GM23338 (cell line): ENCODE measurements around the gene DENND5B. TPM values are rescaled to one million over a fixed set of nuclear protein-coding genes. Genes with fewer than 3 reads are reported as not detected.

Source experiments
- ATAC-seq: fragments of 200-7000 bp; cut with Tn5 transposase; 3 replicates; pipeline ENCODE4 v1.9.1; 2020
- DNase-seq: peaks from one replicate; pipeline ENCODE4 v3.0.0-alpha.2; 2015; ENCODE audit warnings: low spot score
- H2AFZ ChIP-seq: fragments of 200-600 bp; sonication (generic); 2 replicates; pipeline ENCODE4 v1.8.0; 2016; ENCODE audit warnings: antibody characterized with exemption, mild to moderate bottlenecking, moderate library complexity
- H3F3A ChIP-seq: fragments of 200-600 bp; sonication (generic); replicated peaks from 2 replicates; pipeline ENCODE4 v1.8.0; 2017; ENCODE audit warnings: antibody characterized with exemption, mixed run types, low read depth
- H3K27ac ChIP-seq: fragments of 200-600 bp; sonication (generic); 2 replicates; pipeline ENCODE4 v1.6.1; 2016; ENCODE audit warnings: low read depth
- H3K27me3 ChIP-seq: fragments of 200-600 bp; sonication (generic); 2 replicates; pipeline ENCODE4 v1.8.0; 2016; ENCODE audit warnings: mild to moderate bottlenecking, mixed run types, moderate library complexity; ENCODE audit not compliant: insufficient read depth
- H3K36me3 ChIP-seq: fragments of 200-600 bp; sonication (generic); 2 replicates; pipeline ENCODE4 v1.8.0; 2016; ENCODE audit warnings: mild to moderate bottlenecking; ENCODE audit not compliant: insufficient read depth
- H3K4me1 ChIP-seq: fragments of 200-600 bp; sonication (generic); 2 replicates; pipeline ENCODE4 v1.8.0; 2016; ENCODE audit warnings: mild to moderate bottlenecking, moderate library complexity; ENCODE audit not compliant: insufficient read depth
- H3K4me2 ChIP-seq: fragments of 200-600 bp; sonication (generic); 2 replicates; pipeline ENCODE4 v1.7.1; 2017; ENCODE audit warnings: mixed run types
- H3K4me3 ChIP-seq: fragments of 200-600 bp; sonication (generic); 2 replicates; pipeline ENCODE4 v1.6.1; 2016; ENCODE audit warnings: mixed run types
- H3K79me2 ChIP-seq: fragments of 200-600 bp; sonication (generic); replicated peaks from 2 replicates; pipeline ENCODE4 v1.8.0; 2017; ENCODE audit warnings: mild to moderate bottlenecking; ENCODE audit not compliant: insufficient read depth
- H3K9me2 ChIP-seq: fragments of 200-600 bp; sonication (generic); 2 replicates; pipeline ENCODE4 v1.8.0; 2017; ENCODE audit not compliant: insufficient read depth
- H4K20me1 ChIP-seq: fragments of 200-600 bp; sonication (generic); replicated peaks from 2 replicates; pipeline ENCODE4 v1.8.0; 2017; ENCODE audit warnings: mild to moderate bottlenecking; ENCODE audit not compliant: insufficient read depth
- H3K27ac Mint-ChIP-seq: 2 replicates; pipeline ENCODE4 v1.8.0; 2020; ENCODE audit warnings: inconsistent platforms, mild to moderate bottlenecking, moderate library complexity, mixed read lengths
- H3K27me3 Mint-ChIP-seq: 3 replicates; pipeline ENCODE4 v1.8.0; 2022; ENCODE audit warnings: low read depth, mild to moderate bottlenecking, moderate library complexity, mixed read lengths, inconsistent platforms; ENCODE audit not compliant: insufficient read depth, poor library complexity
- H3K36me3 Mint-ChIP-seq: 3 replicates; pipeline ENCODE4 v1.8.0; 2021; ENCODE audit warnings: low read depth, mild to moderate bottlenecking, inconsistent platforms, moderate library complexity, mixed read lengths
- H3K4me1 Mint-ChIP-seq: 3 replicates; pipeline ENCODE4 v1.8.0; 2020; ENCODE audit warnings: mild to moderate bottlenecking, inconsistent platforms, mixed read lengths
- H3K4me3 Mint-ChIP-seq: 3 replicates; pipeline ENCODE4 v1.8.0; 2021; ENCODE audit warnings: moderate library complexity, mild to moderate bottlenecking, inconsistent platforms, mixed read lengths
- H3K9me3 Mint-ChIP-seq: 3 replicates; pipeline ENCODE4 v1.8.0; 2020; ENCODE audit warnings: moderate library complexity, mild to moderate bottlenecking, inconsistent platforms, mixed read lengths
- CREB1 ChIP-seq: fragments of 250-450 bp; sonication (Bioruptor Pico); IDR thresholded peaks from 2 replicates; pipeline ENCODE4 v1.5.0; 2020; ENCODE audit warnings: low read depth, mild to moderate bottlenecking, moderate library complexity
- CTCF ChIP-seq, 2 experiments: fragments of 200-600 bp in 1 of 2; sonication (generic) in 1 of 2; conservative IDR thresholded peaks; 2 replicates each; pipeline versions ENCODE4 v1.5.1 to v1.6.1; 2016 to 2017; ENCODE audit warnings: antibody characterized with exemption in 2 of 2, low read depth in 2 of 2, mild to moderate bottlenecking in 2 of 2, moderate library complexity in 1 of 2
- EZH2 ChIP-seq: fragments of 200-600 bp; sonication (generic); IDR thresholded peaks from one replicate; pipeline ENCODE4 v1.8.0; 2017; ENCODE audit warnings: antibody characterized with exemption, mild to moderate bottlenecking, low read depth; ENCODE audit not compliant: unreplicated experiment
- EZH2phosphoT487 ChIP-seq: fragments of 200-600 bp; sonication (generic); IDR thresholded peaks from one replicate; pipeline ENCODE4 v1.8.1; 2018; ENCODE audit warnings: antibody characterized with exemption; ENCODE audit not compliant: unreplicated experiment
- JUNB ChIP-seq: IDR thresholded peaks from one replicate; pipeline ENCODE4 v1.6.1; 2016; ENCODE audit warnings: antibody characterized with exemption; ENCODE audit not compliant: unreplicated experiment
- NANOG ChIP-seq: IDR thresholded peaks from 2 replicates; pipeline ENCODE4 v1.6.1; 2016; ENCODE audit warnings: antibody characterized with exemption, borderline replicate concordance
- POLR2AphosphoS5 ChIP-seq: IDR thresholded peaks from 2 replicates; pipeline ENCODE4 v1.6.1; 2016; ENCODE audit warnings: antibody characterized with exemption, low read depth
- REST ChIP-seq: IDR thresholded peaks from one replicate; pipeline ENCODE4 v1.6.1; 2018; ENCODE audit warnings: antibody characterized with exemption; ENCODE audit not compliant: unreplicated experiment
- STAT1 ChIP-seq: IDR thresholded peaks from one replicate; pipeline ENCODE4 v1.6.1; 2016; ENCODE audit warnings: antibody characterized with exemption; ENCODE audit not compliant: unreplicated experiment
- ZNF331 ChIP-seq: fragments of 250-450 bp; sonication (Bioruptor Pico); IDR thresholded peaks from 2 replicates; pipeline ENCODE4 v1.5.0; 2020; ENCODE audit warnings: low read depth, mild to moderate bottlenecking, moderate library complexity
- polyA plus RNA-seq: library from polyadenylated mRNA; unstranded; fragments of >200 nt; fragmentation: Nextera tagmentation; extraction: Ambion mirVana; gene quantifications from 2 replicates; pipeline ENCODE4 v1.2.1, GENCODE V29; 2016
- total RNA-seq: library from RNA; depleted of rRNA; stranded (reverse); fragments of >200 nt; shearing (Covaris generic); gene quantifications from 2 replicates; pipeline ENCODE4 v1.2.3, GENCODE V29; 2014

The DENND5B gene
- total and polyA plus RNA-seq, 2 experiments from 2014 or later: 6.5 to 17.2 TPM

GRCh38 chr12:31524791-31525495, 66.0 kb downstream of the DENND5B start:
- Histone ChIP-seq H3K36me3 (no peaks in the 10 kb centered on the region), H3K79me2 (peaks cover 21% of the 10 kb centered on the region; the same call in 1 of the 2 replicates), H3K4me3 (no peak overlapping the region), H3F3A (no peaks in the 10 kb centered on the region), H3K4me1 (peaks cover 47% of the 10 kb centered on the region), H3K9me2 (no peaks in the 10 kb centered on the region), H3K4me2 (0 out of 2 replicates have a peak overlapping the region, but pooled peaks have one; percentile 3), H3K27me3 (no peaks in the 10 kb centered on the region), H4K20me1 (no peaks in the 10 kb centered on the region), H3K27ac (no peak overlapping the region), H2AFZ (no peak overlapping the region)
- Mint-ChIP-seq H3K27me3 (peaks cover 5% of the 10 kb centered on the region), H3K36me3 (no peaks in the 10 kb centered on the region), H3K4me1 (peaks cover 49% of the 10 kb centered on the region), H3K27ac (no peak overlapping the region), H3K4me3 (no peak overlapping the region), H3K9me3 (no peaks in the 10 kb centered on the region)
- no peak for DNase-seq
- no peak for ATAC-seq
- TF ChIP-seq EZH2 (no peak), ZNF331 (CRISPR knock-in tag) (no peak), JUNB (no peak), REST (no peak), POLR2AphosphoS5 (no peak), NANOG (no peak), EZH2phosphoT487 (no peak), STAT1 (no peak)

- no peaks in the 10 kb centered on the region for H3K9me3 Mint-ChIP-seq
- H3F3A ChIP-seq: no peaks in the 10 kb centered on the region
- no peak overlapping the region for H3K4me3 Mint-ChIP-seq
- no peaks in the 10 kb centered on the region for H3K36me3 Mint-ChIP-seq
- H2AFZ ChIP-seq: no peak overlapping the region
- no peak for ATAC-seq
- H3K27me3 ChIP-seq: no peaks in the 10 kb centered on the region
- DNase-seq: no peak
- H3K4me2 ChIP-seq: peak overlapping the region; percentile 3
- H3K27ac Mint-ChIP-seq: no peak overlapping the region
- no peaks in the 10 kb centered on the region for H3K36me3 ChIP-seq
- peaks cover 21% of the 10 kb centered on the region; the same call in 1 of the 2 replicates for H3K79me2 ChIP-seq
- H3K4me1 ChIP-seq: peaks cover 59% of the 10 kb centered on the region
- H3K27ac ChIP-seq: peak overlapping the region; percentile 51
- H3K9me2 ChIP-seq: no peaks in the 10 kb centered on the region
- no peak overlapping the region for H3K4me3 ChIP-seq
- H3K4me1 Mint-ChIP-seq: peaks cover 56% of the 10 kb centered on the region
- peaks cover 2% of the 10 kb centered on the region for H3K27me3 Mint-ChIP-seq
- H4K20me1 ChIP-seq: no peaks in the 10 kb centered on the region
- no peak for TF ChIP-seq NANOG
- no peak for TF ChIP-seq EZH2
- no peak for TF ChIP-seq CREB1 (CRISPR knock-in tag)
- no peak for TF ChIP-seq EZH2phosphoT487
- TF ChIP-seq REST: no peak
- TF ChIP-seq CTCF (conservative IDR thresholded peaks at IDR 0.05; ENCODE audit: low read depth in 2 of 2): no peak
- no peak for TF ChIP-seq POLR2AphosphoS5
- no peak for TF ChIP-seq ZNF331 (CRISPR knock-in tag)
- TF ChIP-seq JUNB: no peak
These were observed 67.6 kb downstream of the DENND5B start for GRCh38 chr12:31523306-31523705.
